Small intestine (tissue), 7 donors: ENCODE results near the gene CDC42EP4. TPM values are rescaled to one million over a fixed set of nuclear protein-coding genes. Genes with fewer than 3 reads are reported as not detected.

Source experiments
- DNase-seq, 2 donors: peaks; one replicate each; pipeline versions ENCODE4 v3.0.0 to v3.0.0-alpha.2; 2013
- FAIRE-seq: peaks from 2 replicates; lab custom pipeline; 2012; peaks lifted over from hg19 to GRCh38; lab: Jason Lieb, UNC
- H3K27ac ChIP-seq, 3 donors: one replicate each; pipeline ENCODE4 v1.5.1; 2013; ENCODE audit warnings: low read length in 2 of 3, mild to moderate bottlenecking in 2 of 3, control low read depth in 1 of 3, inconsistent platforms in 1 of 3, low read depth in 1 of 3, moderate library complexity in 1 of 3
- H3K27me3 ChIP-seq, 3 donors: one replicate each; pipeline ENCODE4 v1.6.1; 2013; ENCODE audit warnings: low read length in 3 of 3, inconsistent platforms in 1 of 3; ENCODE audit not compliant: control insufficient read depth in 3 of 3, insufficient read depth in 3 of 3
- H3K36me3 ChIP-seq, 3 donors: one replicate each; pipeline ENCODE4 v1.6.1; 2013; ENCODE audit warnings: low read length in 3 of 3, inconsistent platforms in 1 of 3, low read depth in 1 of 3, mild to moderate bottlenecking in 1 of 3, moderate library complexity in 1 of 3; ENCODE audit not compliant: control insufficient read depth in 3 of 3, insufficient read depth in 2 of 3
- H3K4me1 ChIP-seq, 3 donors: one replicate each; pipeline ENCODE4 v1.6.1; 2013; ENCODE audit warnings: low read length in 2 of 3, inconsistent platforms in 1 of 3, low read depth in 1 of 3, mild to moderate bottlenecking in 1 of 3, moderate library complexity in 1 of 3; ENCODE audit not compliant: control insufficient read depth in 3 of 3, insufficient read depth in 2 of 3
- H3K4me3 ChIP-seq, 3 donors: one replicate each; pipeline ENCODE4 v1.5.1; 2013; ENCODE audit warnings: low read length in 3 of 3, control low read depth in 1 of 3, inconsistent platforms in 1 of 3, low read depth in 1 of 3, mild to moderate bottlenecking in 1 of 3, moderate library complexity in 1 of 3
- H3K9me3 ChIP-seq, 2 donors: one replicate each; pipeline ENCODE4 v1.6.1; 2013; ENCODE audit warnings: low read depth in 1 of 2, low read length in 1 of 2; ENCODE audit not compliant: control insufficient read depth in 2 of 2, insufficient read depth in 1 of 2
- WGBS, 3 donors: extraction: QIAGEN DNeasy Blood & Tissue Kit; methylation state at CpG; one replicate each; pipeline ENCODE4 v1.1.7; 2013; 5-methylcytosine and 5-hydroxymethylcytosine counted together
- polyA plus RNA-seq, 4 donors: library from polyadenylated mRNA; stranded (reverse) in 3 of 4; unstranded in 1 of 4; fragments of 200-250 nt in 3 of 4; fragments of 120-200 nt in 1 of 4; gene quantifications; one replicate each; pipeline versions ENCODE4 v1.2.1 to v1.2.3, GENCODE V29; 2013
- donor health status: healthy with polysubstance abuse.
- donor health status: control.
- donor health status: control.
- donor health status: Bipolar disorder and iron deficiency.
- donor health status: healthy.

Gene CDC42EP4
- polyA plus RNA-seq, 4 donors: 46.5 to 64.9 (median 59.1) TPM

DNA sequence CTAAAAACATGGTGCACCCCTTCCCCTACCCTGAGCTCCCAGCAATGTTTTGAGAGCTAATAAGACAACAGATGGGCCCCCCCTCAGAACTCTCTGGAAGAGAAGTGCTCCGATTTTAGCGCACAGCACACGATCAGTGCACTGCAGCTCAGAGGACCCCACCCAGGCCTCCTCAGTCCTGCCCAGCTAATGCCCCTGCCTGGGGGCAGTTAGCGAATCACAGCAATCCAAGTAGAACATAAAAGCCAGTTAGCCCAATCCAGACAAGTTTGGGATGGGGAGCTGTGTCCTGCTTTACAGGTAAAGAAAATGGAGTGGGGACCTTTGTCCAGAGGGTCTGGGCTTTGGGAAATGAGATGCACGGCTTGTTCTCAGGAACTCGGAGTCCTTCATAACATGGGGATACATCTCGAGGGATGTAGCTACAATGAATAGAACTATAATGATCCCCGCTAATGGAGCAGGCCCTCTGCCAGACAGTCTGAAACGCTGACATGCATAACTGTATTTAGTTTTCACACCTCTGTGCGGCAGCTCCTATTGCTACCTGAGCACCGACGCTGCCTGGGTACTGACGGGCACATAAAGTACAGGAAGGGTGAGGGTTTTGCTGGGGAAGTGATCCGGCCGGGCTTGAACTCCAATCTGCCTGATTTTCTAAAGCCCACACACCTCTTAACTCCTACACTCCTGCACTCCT, 29.7 kb upstream of the CDC42EP4 start:
- Histone ChIP-seq H3K4me3 (no peak overlapping the region), H3K36me3 (peaks cover 0 to 2% (median 0%) of the 10 kb centered on the region in 3 donors), H3K27ac (peak overlapping the region in 1 of 3 donors; percentile 1), H3K4me1 (peaks cover 0 to 16% (median 6%) of the 10 kb centered on the region in 3 donors), H3K27me3 (peaks cover 0 to 4% (median 0%) of the 10 kb centered on the region in 3 donors), H3K9me3 (no peaks in the 10 kb centered on the region)
- DNase-seq: peak in 1 of 2 donors; percentile 12
- 46 to 59% (median 53%) methylated on average over 15 of the region's 15 CpGs for WGBS, 3 donors
- FAIRE-seq: no peak

- peaks cover 0 to 4% (median 0%) of the 10 kb centered on the region in 3 donors for H3K27me3 ChIP-seq
- H3K4me1 ChIP-seq: peaks cover 0 to 16% (median 6%) of the 10 kb centered on the region in 3 donors
- H3K9me3 ChIP-seq: no peaks in the 10 kb centered on the region
- peaks cover 0 to 2% (median 0%) of the 10 kb centered on the region in 3 donors for H3K36me3 ChIP-seq
- DNase-seq (peak; percentile 65 to 86), FAIRE-seq (no peak)
- WGBS, 3 donors: 21 to 42% (median 33%) methylated on average over 7 of the region's 7 CpGs
- H3K4me3 ChIP-seq: no peak overlapping the region
- H3K27ac ChIP-seq: peak overlapping the region in 1 of 3 donors; percentile 67
Observed at GRCh38 chr17:73340093-73340596, 28.3 kb upstream of the CDC42EP4 start.

DNA sequence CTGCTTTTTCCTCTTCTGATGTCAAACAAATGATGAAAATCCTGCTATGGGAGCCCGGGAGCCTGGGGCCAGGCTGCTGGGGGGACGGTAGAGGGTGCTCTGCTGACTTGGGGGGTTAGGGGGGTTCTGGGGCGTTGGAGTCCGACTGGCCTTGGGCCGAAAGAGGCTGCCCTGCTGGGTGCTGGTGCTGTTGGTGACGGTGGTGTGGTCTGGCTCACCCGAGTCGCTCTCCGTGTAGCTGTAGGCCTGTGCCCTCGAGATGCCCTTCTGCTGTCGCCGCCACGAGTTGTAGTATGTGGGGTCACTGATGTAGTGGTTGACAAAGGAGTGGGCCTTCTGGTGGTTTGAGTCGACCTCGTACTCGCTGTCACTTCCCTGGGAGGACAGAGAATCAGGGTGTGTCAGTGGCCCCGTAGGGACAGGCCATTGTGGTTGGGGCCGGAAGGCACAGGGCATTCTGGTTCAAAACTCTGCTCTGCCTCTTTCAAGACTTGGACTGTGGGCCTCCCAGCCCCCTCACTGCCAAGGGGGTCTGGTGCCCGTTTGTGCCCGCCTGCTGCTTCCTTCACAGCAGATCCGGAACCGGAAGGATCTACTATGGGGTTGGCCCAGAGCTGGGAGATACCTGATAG, 26.9 kb upstream of the CDC42EP4 start:
- Histone ChIP-seq H3K27ac (peak overlapping the region in 2 of 3 donors; percentile 38), H3K9me3 (no peaks in the 10 kb centered on the region), H3K27me3 (peaks cover 0 to 4% (median 0%) of the 10 kb centered on the region in 3 donors), H3K4me3 (no peak overlapping the region), H3K36me3 (peaks cover 0 to 2% (median 0%) of the 10 kb centered on the region in 3 donors), H3K4me1 (peaks cover 0 to 16% (median 6%) of the 10 kb centered on the region in 3 donors)
- FAIRE-seq: no peak
- DNase-seq: no peak
- 83 to 90% (median 83%) methylated on average over 22 of the region's 22 CpGs for WGBS, 3 donors

- no peak overlapping the region for H3K4me3 ChIP-seq
- peaks cover 0 to 15% (median 6%) of the 10 kb centered on the region in 3 donors for H3K4me1 ChIP-seq
- DNase-seq: no peak
- peaks cover 0 to 3% (median 0%) of the 10 kb centered on the region in 3 donors for H3K27me3 ChIP-seq
- WGBS, 3 donors: 69 to 77% (median 76%) methylated on average over 8 to 13 of the region's 13 CpGs
- no peak for FAIRE-seq
- H3K9me3 ChIP-seq: no peaks in the 10 kb centered on the region
- H3K36me3 ChIP-seq: peaks cover 0 to 2% (median 0%) of the 10 kb centered on the region in 3 donors
- peak overlapping the region in 2 of 3 donors; percentile 13 to 38 for H3K27ac ChIP-seq
Observed at GRCh38 chr17:73338050-73338521, 26.3 kb upstream of the CDC42EP4 start.

GRCh38 chr17:73337330-73337710, 25.5 kb upstream of the CDC42EP4 start:
- Histone ChIP-seq H3K27ac (no peak overlapping the region), H3K27me3 (no peaks in the 10 kb centered on the region), H3K9me3 (no peaks in the 10 kb centered on the region), H3K36me3 (peaks cover 0 to 2% (median 0%) of the 10 kb centered on the region in 3 donors), H3K4me1 (peaks cover 0 to 9% (median 6%) of the 10 kb centered on the region in 3 donors), H3K4me3 (no peak overlapping the region)
- WGBS, 3 donors: 59 to 73% (median 69%) methylated on average over 4 of the region's 4 CpGs
- FAIRE-seq (no peak), DNase-seq (no peak)

GRCh38 chr17:73336408-73337329, 24.9 kb upstream of the CDC42EP4 start:
- no peak overlapping the region for H3K27ac ChIP-seq
- WGBS, 3 donors: 73 to 83% (median 82%) methylated on average over 13 of the region's 13 CpGs
- FAIRE-seq: no peak

GRCh38 chr17:73335591-73336407, 24.0 kb upstream of the CDC42EP4 start:
- WGBS, 3 donors: 22 to 66% (median 52%) methylated on average over 12 of the region's 12 CpGs
- peak overlapping the region in 1 of 3 donors; percentile 13 for H3K27ac ChIP-seq
- DNase-seq: peak; percentile 30 to 57
- H3K4me1 ChIP-seq: peaks cover 0 to 6% (median 3%) of the 10 kb centered on the region in 3 donors
- FAIRE-seq: no peak
- no peaks in the 10 kb centered on the region for H3K27me3 ChIP-seq
- H3K4me3 ChIP-seq: no peak overlapping the region
- no peaks in the 10 kb centered on the region for H3K9me3 ChIP-seq
- H3K36me3 ChIP-seq: peaks cover 0 to 2% (median 0%) of the 10 kb centered on the region in 3 donors

More at GRCh38 chr17:73336408-73337329, 24.9 kb upstream of the CDC42EP4 start:
- DNase-seq: no peak
- Histone ChIP-seq H3K9me3 (no peaks in the 10 kb centered on the region), H3K4me3 (no peak overlapping the region), H3K4me1 (peaks cover 0 to 6% (median 3%) of the 10 kb centered on the region in 3 donors), H3K36me3 (peaks cover 0 to 2% (median 0%) of the 10 kb centered on the region in 3 donors), H3K27me3 (no peaks in the 10 kb centered on the region)
